AG09309 (cell line): ENCODE results near the gene SPSB2.
"Not testable (repeated sequence)": the region's sequence is repeated elsewhere in the genome, so short reads cannot be mapped to it uniquely, and the experiment has no call there.

ENCODE experiments used
- DNase-seq: peaks from one replicate; pipeline ENCODE4 v3.0.0-alpha.2; 2010; ENCODE audit warnings: low read depth
- H3K4me3 ChIP-seq: 2 replicates; pipeline ENCODE4 v1.5.1; 2011; ENCODE audit warnings: mild to moderate bottlenecking, low read depth, low read length, moderate library complexity; ENCODE audit not compliant: control insufficient read depth
- TF ChIP-seq, protein P1 (sequence below): IDR thresholded peaks from 2 replicates; pipeline ENCODE4 v1.5.1; 2011; ENCODE audit warnings: mild to moderate bottlenecking, low read depth, low read length, inconsistent platforms; ENCODE audit not compliant: insufficient read depth, control insufficient read depth; ENCODE audit errors: missing control alignments

The SPSB2 gene

DNA sequence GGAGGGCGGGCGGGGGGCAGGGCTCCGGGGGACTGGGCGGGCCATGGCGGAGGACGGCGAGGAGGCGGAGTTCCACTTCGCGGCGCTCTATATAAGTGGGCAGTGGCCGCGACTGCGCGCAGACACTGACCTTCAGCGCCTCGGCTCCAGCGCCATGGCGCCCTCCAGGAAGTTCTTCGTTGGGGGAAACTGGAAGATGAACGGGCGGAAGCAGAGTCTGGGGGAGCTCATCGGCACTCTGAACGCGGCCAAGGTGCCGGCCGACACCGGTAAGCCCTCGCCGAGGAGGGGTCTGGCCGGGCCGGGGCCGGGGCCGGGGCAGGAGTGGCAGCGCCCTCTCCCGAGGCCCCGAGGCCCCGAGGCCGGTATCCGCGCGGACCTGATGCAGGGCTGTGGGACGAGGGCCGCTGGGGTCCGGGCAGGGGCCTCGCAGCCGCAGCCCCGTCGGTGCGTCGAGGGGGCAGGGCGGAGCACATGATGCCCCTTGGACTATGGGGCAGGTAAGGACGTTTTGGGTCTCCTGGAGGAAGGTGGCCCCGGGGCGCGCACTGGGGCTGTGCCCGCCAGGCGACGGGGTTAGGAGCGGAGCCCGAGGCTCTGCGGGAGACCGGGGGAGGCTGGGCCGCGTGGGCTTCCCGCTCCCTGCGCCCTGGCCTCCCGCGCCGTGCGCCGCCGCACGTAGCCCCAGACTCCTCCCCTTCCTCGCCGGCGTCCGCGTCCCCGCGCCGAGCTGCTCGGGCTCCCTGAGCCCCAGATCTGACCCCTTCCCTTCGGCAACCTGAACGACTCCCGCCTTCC is 5.5 kb downstream of the SPSB2 start, which contains the start of gene TPI1:
Gene TPI1 (plus strand): TSS at position 119 of the 798 bp plus-strand sequence. CDS start 36 bp downstream, at position 155.
- no peak for DNase-seq

DNA sequence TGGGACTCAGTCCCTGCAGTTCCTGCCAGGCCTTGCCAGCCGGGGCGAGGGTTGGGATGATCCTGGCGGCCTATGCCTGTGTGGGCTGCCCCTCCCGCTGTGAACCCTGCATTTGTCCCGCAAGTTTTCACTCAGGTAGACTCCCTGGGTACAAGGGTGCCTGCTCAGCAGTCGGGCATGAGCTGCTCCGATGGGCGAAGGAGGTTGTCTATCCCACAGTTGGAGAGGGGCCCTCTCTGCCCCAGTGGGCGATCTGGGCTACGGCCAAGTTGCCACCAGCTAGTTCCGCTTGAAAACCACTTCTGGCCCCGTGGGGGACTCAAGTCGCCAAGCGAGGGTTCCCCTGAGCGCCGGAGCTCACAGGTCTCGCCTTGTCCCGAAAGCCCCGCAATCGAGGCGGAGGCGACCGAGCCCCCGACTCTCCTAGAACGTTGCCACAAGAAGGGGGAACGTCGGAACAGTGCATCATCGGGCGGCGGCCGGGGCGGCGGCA is 6.1 kb downstream of the SPSB2 start:
- TF ChIP-seq, protein P1, sequence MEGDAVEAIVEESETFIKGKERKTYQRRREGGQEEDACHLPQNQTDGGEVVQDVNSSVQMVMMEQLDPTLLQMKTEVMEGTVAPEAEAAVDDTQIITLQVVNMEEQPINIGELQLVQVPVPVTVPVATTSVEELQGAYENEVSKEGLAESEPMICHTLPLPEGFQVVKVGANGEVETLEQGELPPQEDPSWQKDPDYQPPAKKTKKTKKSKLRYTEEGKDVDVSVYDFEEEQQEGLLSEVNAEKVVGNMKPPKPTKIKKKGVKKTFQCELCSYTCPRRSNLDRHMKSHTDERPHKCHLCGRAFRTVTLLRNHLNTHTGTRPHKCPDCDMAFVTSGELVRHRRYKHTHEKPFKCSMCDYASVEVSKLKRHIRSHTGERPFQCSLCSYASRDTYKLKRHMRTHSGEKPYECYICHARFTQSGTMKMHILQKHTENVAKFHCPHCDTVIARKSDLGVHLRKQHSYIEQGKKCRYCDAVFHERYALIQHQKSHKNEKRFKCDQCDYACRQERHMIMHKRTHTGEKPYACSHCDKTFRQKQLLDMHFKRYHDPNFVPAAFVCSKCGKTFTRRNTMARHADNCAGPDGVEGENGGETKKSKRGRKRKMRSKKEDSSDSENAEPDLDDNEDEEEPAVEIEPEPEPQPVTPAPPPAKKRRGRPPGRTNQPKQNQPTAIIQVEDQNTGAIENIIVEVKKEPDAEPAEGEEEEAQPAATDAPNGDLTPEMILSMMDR: no peak
- no peak for DNase-seq
- peak overlapping the region; percentile 53 for H3K4me3 ChIP-seq

More for the DNA sequence above, 5.5 kb downstream of the SPSB2 start, which contains the start of gene TPI1:
- TF ChIP-seq, protein P1: no peak
- peak within 1 kb of the TSS; percentile 53 for H3K4me3 ChIP-seq

DNA sequence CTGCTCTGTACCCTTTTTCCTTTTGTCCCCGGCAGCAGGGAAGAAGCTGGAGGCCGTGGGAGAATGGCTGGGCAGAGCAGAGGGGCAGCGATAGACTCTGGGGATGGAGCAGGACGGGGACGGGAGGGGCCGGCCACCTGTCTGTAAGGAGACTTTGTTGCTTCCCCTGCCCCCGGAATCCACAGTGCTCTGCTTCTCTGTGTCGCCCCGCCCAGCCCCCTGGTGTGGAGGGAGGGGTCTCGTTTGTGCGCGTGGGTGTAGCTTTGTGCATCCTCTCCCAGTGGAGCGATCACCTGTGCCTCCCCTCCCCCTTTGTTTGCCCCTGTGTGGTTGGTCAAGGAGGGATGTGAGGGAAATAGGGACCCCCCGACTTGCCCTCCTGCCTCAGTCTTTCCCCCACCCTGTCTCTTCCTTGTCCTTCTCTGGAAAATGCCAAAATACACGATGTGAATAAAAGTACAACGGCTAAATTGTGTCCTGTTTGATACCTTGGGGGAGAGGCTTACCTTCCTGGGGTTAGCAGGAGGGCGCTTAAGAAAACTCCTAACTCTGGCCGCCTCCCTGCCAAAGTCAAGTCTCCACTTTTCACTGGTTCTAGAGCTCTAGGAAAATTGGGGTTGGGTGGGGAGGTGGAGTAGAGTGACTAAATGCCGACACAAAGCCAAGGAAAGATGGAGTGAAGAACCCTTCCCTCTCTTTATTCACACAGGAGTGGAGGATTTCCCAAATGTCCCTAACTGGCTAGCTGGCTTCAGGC is 6.8 kb downstream of the SPSB2 start:
- no peak for DNase-seq

DNA sequence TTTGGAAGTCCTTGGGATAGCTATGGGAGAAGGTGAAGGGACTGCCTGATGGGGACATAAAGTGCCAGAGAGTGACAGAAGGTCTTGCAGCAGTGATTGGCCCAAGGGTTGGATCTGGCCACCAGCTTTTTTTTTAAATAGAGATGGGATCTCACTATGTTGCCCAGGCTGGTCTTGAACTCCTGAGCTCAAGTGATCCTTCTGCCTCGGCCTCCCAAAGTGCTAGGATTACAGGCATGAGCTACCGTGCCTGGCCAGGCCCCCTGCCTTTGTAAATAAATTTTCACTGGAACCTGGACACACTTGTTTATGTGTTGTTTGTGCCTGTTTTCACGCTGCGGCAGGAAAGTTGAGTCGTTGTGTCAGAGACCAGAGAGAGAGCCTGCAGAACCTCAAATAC is 7.8 kb downstream of the SPSB2 start:
- DNase-seq, H3K4me3 ChIP-seq: not testable (repeated sequence)

More for the DNA sequence above, 6.8 kb downstream of the SPSB2 start:
- no peak overlapping the region; the same call in 1 of the 2 replicates for H3K4me3 ChIP-seq
- TF ChIP-seq, protein P1: no peak

DNA sequence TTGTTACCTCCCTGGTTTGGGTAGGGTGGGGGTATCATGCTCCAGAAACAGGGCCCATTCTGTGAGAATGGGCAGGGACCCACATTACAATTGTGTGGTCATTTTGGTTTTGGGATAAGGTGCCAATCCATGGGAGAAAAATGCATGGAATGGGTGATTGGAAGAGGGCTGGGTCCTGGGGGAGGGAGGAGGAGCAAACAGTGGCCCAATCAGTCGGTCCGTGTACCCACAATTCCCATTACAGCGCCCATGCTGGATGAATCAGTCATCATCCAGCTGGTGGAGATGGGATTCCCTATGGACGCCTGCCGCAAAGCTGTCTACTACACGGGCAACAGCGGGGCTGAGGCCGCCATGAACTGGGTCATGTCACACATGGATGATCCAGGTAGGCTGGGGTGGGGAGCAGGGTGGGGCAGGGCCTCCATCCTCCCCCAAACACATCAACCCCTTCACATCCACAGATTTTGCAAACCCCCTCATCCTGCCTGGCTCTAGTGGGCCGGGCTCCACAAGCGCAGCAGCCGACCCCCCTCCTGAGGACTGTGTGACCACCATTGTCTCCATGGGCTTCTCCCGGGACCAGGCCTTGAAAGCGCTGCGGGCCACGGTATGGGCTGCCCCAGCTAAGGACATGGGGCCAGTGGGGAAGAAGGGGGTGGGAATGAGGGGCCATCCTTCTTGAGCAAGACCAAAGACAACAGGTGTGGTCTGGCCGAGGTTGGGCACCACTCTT is 9.3 kb downstream of the SPSB2 start:
- TF ChIP-seq, protein P1: no peak
- H3K4me3 ChIP-seq: no peak overlapping the region
- DNase-seq: no peak

DNA sequence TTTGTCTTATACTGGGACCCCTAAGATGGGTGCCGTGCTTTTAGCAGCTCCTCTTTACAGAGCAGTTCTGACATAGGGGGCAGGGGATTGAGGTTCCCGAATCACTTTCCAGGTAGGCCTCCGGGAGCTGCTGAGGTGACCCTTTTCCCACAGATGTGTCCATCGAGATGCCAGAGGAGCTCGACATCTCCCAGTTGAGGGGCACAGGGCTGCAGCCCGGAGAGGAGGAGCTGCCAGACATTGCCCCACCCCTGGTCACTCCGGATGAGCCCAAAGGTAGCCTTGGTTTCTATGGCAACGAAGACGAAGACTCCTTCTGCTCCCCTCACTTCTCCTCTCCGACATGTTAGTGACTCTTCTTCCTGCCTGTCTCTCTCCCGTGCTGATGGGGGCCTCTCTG is 10.1 kb downstream of the SPSB2 start:
- H3K4me3 ChIP-seq: no peak overlapping the region
- TF ChIP-seq, protein P1: no peak
- no peak for DNase-seq
